ENCODE measurements around the gene TBC1D20. TPM values are rescaled to one million over a fixed set of nuclear protein-coding genes. Genes with fewer than 3 reads are reported as not detected.

TBC1D20 gene
- total RNA-seq, 1 donor from 2014 or later = 30.5 TPM

DNA sequence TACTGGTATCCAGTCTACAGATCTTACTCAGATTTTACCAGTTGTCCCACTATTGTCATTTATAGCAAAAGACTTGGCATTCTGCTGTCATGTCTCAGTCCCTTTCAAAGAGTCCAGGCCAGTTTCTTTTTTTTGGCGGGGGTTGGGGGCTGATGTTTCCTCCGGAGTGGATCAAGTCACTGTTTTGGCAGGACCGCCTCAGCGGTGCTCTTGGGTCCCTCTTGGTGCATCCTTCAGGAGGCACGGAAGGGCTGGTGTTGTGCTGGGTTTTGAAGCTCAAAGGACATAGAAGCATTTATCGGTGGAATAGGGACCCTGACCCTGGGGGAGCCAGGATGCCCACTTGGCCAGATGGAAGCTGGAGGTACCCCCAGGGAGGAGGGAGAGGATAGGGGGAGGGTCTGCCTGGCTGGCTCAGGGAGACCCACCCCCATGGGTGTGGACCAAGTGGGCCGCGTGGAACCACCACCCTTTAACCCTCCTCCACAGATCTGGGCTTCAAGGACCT lies 43.4 kb downstream of the TBC1D20 start:
- DNase-seq = no peak

DNA sequence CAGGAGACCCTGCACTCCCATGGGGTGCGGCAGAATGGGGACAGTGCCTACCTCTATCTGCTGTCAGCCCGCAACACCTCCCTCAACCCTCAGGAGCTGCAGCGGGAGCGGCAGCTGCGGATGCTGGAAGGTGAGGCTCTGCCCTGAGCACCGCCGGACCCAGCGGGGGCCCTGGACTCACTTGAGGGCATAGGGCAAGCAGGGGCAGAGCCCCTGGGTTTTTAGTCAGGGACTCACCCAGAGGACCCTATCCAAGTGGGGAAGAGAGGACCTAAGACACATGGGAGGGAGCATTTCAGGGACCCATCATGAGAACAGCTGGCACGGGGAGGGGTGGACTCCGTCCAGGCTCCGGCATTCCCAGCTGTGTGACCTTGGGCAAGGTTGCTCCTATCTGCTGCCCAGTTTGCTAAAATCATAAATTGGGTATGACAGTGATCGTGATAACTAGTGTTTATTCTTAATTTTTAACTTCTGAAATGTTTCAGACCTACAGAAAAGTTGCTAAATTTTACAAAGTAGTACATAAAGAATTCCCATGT lies 44.5 kb downstream of the TBC1D20 start:
- no peak for DNase-seq

DNA sequence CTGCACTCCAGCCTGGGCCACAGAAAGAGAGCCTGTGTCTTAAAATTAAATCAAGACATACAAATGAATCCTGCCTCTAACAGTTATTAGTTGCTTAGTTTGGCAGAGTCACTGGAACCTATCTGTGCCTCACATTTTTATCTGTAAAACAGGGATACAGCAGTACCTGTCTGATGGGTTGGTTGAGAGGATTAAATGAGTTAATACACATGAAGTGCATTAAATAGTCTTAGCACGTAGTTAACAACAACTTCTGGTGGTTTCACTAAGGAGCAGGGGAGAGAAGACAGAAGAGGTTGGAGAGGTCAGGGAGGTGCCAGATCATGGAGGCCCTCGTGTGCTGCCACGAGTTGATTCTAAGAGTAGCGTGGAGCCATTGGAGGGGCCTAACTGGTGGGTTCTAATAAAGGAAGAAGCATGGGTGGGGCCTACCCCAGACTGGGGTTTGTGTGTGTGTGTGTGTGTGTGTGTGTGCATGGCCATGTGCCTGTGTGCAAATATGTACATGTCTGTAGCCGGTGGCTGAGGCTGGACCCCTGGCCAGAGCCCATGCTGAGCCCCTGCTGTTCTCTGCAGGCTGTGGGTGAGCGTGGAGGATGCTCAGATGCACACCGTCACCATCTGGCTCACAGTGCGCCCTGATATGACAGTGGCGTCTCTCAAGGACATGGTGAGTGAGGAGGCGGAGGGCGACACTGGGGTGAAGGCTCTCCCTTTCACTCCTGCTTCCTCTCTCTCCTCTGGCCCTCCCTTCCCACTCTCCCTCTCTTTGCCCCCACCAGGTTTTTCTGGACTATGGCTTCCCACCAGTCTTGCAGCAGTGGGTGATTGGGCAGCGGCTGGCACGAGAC lies 45.2 kb downstream of the TBC1D20 start:
- no peak for DNase-seq

DNA sequence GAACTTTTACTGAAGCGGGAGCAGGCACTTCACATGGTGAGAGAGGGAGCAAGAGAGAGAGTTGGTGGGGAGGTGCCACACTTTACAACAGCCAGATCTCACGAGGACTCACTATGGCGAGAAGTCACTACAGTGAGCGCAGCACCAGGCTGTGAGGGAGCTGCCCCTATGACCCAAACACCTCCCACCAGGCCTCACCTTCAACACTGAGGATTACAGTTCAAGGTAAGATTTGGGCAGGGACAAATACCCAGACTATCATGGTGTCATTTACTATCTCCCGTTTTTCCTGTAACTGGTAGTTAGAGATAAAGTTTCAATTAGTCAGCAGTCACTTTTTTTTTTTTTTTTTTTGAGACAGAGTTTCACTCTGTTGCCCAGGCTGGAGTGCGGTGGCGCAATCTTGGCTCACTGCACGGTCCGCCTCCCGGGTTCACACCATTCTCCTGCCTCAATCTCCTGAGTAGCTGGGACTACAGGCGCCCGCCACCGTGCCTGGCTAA lies 46.5 kb downstream of the TBC1D20 start:
- no peak for DNase-seq

DNA sequence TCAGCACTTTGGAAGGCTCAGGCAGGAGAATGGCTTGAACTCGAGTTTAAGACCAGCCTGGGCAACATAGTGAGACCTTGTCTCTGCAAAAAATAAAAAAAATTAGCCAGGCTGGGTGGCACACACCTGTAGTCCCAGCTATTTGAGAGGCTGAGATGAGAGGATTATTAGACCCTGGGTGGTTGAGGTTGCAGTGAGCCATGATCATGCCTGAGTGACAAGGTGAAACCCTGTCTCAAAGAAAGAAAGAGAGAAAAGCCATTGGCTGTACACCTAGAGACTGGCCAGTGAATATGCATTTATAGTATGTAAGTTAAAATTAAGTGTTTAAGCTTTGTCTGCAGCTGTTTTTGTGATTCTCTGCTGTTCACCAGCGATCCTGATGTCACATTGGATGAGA lies 48.2 kb downstream of the TBC1D20 start:
- no peak for DNase-seq

DNA sequence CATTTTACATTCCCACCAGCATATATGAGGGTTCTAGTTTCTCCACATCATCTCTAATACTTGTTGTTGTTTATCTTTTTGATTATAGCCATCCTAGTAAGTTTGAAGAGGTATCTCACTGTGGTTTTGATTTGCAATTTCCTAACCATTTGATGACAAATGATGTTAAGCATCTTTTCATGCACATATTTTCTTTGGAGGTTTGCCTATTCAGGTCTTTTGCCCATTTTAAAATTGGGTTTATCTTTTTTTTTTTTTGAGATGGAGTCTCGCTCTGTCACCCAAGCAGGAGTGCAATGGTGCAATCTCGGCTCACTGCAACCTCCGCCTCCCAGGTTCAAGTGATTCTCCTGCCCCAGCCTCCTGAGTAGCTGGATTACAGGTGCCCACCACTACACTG lies 50.3 kb downstream of the TBC1D20 start:
- no peak for DNase-seq

DNA sequence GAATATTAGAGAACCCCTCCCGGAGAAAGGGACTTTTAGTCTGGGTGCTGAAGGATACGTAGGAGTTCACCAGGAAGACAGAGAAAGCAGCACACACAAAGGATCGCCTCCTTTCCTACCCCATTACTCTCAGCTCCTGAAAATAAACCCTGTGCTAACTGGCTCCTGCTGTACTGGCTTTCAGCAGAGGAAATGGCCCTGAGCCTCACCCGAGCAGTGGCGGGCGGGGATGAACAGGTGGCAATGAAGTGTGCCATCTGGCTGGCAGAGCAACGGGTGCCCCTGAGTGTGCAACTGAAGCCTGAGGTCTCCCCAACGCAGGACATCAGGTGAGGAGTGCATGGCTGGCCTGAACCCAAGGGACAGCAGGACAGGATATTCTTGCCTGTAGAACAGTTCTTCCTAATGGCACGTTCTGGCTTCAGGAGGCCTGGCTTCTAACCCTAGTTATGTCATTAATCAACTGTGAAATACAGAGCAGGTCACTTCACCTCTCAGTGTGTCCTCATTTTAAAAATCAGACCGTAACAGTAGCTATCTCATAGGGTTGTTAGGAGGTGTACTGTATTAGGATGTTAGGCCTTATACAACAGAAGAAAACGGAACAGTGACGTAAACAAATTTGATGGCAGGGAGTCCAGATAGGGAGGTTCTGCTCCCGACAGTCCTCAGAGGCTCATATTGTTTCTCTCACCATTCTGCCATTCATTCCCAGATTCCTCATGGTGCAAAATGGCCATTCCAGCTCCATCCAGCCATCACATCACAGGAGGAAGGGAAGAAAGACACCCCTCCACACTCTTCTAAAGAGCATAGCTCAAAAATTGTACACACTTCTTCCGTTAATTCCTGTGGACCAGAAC lies 52.4 kb downstream of the TBC1D20 start:
- no peak for DNase-seq

DNA sequence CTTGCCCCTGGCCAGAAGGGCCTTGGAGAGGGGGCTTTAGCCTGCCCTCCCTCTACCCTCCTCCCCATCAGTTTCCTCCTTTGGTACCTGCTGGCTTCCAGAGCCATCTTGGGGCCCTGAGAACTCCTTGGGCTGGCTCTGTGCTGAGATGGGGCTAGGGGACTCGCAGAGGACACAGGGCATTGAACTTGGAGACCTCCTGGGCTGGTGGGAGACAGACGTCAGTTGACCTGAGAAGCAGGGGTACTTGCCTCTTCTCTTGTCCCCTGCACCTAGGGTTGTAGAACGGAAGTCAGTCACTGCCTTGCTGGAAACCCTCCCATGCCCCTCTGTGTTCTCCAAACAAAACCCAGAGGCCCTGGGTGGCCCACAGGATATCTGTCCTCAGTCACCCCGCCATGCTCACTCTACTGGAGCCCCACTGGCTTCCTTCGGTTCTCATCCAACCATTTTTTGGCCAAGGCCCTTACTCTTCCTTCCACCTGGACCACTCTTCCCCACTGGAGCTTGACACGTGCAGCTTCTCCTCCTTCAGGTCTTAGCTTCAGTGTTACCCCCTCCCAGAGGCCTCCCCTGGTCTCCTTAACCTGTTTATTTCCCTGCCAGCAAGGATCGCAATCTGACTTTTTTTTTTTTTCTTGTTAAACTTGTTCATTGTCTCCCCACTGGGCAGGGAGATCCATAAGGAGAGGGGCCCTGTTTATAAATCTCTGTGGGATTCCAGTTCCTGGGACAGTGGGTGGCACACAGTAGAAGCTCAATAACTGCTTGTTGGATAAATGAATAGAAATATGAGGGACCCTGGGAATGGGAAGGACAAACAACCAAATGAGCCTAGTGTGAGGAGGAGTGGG lies 53.3 kb downstream of the TBC1D20 start:
- peak; percentile 15 for DNase-seq

DNA sequence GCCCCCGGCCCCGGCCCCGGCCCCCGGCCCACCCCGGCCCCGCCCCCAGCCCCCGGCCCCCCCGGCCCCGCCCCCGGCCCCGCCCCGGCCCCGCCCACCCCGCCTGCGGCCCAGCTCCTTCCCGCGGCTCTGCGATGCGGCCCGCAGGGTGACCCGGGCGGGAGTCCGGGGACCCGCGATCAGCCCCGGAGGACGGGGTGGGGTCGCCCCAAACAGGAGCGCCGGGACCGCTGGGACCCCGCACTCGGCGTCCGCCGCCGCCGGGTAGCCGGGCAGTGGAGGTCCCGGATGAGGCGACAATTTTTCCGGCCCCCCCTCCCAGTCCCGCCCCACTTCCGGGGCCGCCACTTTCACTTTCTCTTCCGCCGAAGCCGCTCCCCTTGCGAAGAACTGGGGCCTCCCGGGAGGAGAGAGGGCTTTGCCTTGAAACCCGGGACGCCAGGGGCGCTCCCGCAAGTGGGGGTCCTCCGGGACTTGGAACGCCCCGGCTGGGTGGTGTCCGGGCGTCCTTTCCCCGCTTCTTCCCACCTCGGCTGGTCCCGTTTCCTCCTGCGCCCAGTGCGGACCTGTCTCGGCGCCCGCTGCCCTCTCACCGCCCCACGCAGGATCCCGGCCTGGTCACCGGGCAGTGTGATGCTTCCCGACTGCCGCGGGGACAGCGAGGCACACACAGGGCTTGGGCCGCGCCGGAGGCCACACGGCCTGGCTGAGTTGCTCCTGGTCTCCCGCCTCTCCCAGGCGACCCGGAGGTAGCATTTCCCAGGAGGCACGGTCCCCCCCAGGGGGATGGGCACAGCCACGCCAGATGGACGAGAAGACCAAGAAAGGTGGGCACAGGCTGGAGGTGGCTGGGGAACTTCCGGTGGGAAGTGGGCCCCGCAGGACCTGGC lies 54.1 kb downstream of the TBC1D20 start, which contains the start of gene RBCK1:
RBCK1 (plus strand) TSS at position 347 of the 890 bp plus-strand sequence; CDS start at position 806, 459 bp downstream.
- DNase-seq = peak; percentile 76

DNA sequence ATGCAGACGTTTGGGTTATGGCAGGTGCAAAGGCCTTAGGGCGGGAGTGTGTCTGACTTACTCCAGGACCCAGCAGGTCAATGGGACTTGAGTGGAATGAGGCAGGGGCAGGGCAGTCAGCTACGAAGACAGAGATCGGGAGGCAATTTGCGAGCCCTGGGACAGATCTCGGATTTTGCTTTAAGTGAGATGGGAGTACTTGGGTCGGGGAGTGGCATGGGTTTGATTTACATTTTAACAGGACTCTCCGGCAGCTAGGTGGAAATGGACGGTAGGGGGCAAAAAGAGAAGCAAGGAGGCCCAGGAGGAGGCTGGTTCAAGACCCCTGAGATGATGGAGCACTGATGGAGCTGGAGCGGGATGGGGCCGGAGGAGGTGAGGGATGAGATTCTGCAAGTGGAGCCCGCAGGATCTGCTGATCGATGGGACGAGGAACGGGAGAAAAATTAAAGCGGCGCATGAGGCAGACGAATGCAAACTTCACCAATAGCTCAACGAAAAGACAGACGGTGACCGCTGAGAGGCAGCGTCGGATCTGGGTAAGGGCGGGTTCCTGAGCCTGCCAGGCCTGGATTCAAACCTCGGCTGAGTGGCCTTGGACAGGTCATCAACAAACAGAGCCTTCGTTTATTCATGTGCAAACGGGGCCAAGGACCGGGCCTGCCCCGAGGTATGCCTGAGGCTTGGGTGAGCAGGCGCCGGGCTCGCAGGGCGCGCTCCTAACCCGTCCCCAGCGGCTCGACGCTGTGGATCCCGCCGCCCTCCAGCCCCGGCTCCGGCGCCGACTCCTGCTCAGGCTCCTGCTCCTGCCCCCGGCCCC lies 55.0 kb downstream of the TBC1D20 start:
- DNase-seq = peak; percentile 77

DNA sequence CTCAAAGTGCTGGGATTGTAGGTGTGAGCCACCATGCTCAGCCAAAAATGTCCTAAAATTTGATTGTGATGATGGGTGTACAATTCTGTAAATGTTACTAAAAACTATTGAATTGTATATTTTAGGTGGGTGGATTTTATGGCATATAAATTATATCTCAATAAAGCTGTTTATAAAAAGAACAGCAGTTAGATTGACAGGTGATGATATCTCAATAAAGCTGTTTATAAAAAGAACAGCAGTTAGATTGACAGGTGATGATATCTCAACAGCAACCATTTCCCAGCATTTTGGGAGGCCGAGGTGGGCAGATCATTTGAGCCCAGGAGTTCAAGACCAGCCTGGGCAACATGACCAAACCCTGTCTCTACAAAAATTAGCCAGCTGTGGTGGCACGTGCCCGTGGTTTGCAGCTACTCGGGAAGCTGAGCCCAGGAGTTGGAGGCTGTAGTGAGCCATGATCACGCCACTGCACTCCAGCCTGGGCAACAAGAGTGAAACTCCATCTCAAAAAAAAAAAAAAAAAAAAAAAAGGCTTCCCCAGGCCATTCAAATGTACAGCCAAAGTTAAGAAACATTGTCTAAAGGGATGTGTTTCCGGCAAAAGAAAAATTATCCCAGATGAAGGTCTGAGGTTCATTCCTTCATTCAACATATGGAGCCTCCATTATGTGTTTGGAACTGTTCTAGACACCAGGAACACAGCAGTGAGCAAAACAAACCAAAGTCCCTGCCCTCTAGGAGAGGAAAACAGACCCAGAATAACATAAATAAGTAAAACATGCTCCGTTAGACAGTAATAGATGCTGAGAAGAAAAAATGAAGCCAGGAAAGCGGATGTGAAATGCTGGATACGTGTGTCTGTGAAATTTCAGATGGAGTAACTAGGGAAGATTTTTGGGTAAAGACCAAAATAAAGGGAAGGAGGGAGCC lies 55.9 kb downstream of the TBC1D20 start:
- no peak for DNase-seq

DNA sequence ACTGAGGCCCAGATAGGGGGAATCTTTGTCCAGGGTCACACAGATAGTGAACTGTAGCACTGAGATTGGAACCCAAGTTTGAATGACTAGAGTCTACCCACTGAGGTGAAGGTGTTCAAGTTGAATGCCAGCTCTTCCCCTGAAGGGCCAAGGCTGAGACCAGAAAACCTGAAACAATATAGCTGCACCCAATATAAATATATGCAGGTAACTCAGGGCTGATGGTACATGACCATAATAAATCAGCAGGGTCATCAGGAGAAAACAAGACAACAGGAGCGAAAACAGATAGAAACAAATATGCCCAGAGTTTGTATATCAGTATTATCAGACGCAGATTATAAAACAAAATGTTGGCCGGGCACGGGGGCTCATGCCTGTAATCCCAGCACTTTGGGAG lies 58.2 kb downstream of the TBC1D20 start:
- no peak for DNase-seq

DNA sequence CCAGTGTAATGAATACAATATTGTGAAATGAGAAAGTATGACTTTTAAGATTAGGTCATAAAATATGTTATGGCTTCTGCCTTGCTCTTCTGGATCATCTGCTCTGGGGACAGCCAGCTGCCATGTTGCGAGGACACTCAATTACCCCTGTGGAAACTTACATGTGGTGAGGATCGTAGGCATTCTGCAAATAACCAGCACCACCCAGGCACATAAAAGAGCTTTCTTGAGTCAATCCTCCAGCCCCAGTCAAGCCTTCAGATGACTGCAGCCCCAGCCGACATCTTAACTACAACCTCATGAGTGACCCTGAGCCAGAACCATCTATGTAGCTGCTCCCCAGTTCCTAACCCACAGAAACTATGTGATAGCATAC lies 58.8 kb downstream of the TBC1D20 start:
- no peak for DNase-seq

DNA sequence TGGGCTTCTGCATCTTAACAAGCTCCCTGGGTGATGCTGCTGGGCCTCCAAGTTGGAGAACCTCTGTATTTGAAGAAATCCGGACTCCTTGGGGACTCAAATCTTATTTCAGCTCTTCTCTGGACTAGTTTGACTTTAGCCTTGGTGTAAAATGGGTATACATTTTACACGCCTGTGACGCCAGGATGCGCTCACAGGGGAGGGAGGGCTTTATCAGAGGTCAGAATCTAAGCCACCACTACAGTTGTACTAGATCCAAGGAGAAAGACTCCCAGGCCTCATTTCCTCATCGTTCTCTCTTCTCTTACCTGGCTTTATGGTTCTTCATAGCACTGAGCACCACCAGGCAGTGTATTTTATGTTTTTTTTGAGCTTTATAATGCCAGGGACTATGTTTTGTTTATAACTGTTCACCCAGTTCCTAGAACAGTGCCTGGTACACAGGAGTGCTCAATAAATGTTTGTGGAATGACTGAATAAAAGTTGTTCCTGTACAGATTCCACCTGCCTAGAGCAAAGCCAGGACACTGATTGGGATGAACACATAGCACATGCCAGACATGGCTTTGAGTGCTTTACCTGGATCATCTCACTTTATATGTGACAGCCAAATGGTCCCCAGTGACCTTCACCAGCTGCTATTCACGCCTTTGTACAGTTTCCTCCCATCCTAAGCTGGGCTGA lies 59.3 kb downstream of the TBC1D20 start:
- DNase-seq = no peak

DNA sequence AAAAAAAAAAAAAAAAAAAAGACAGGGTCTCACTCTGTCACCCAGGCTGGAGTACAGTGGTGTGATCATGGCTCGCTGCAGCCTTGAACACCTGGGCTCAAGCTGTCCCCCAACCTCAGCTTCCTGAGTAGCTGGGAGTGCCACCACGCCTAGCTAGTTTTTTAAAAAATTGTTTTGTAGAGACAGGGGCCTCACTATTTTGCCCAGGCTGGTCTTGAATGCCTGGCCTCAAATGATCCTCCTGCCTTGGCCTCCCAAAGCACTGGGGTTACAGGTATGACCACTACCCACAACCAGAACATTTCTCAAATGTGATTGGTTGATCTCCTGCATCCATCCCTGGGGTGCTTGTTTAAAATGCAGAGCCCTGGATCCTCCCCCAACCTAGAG lies 59.8 kb downstream of the TBC1D20 start:
- DNase-seq = no peak

DNA sequence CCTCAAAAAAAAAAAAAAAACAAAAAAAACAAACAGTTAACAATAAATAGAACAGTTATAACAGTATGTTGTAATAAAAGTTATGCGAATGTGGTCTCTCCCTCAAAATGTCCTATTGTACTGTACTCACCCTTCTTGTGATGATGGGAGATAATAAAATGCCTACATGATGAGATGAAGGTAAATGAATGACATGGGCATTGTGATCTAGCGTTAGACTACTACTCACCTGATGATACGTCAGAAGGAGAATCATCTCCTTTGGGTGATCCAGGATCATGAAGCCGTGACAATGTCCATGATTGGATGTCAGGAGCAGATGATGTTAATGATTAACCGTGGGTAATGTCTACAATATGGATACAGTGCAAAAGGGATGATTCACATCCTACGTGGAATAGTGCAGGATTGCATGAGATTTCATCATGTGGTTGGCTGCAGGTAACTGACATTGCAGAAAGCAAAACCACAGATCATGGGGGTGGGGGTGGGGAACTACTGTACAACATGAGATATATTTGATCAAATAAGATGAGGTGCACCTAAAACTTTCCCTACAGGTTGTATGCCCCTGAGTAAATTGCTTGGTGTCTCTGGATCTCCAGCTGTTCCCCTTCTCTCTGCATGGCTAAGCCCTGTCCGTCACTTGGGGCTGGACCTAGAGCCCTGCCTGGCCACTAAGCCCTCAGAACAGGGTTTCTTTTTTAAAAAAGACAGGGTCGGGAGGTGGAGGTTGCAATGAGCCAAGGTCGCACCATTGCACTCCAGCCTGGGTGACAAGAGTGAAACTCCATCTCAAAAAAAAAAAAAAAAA lies 60.4 kb downstream of the TBC1D20 start:
- no peak for DNase-seq
